GM18520 (cell line): ENCODE results near the gene AKIP1.
"Not testable (repeated sequence)": the region's sequence is repeated elsewhere in the genome, so short reads cannot be mapped to it uniquely, and the experiment has no call there.

ENCODE experiments used
- ATAC-seq: cut with Tn5 transposase; IDR thresholded peaks from one replicate; pipeline ENCODE4 v1.9.1; 2021; ENCODE audit not compliant: unreplicated experiment

AKIP1 gene, protein sequence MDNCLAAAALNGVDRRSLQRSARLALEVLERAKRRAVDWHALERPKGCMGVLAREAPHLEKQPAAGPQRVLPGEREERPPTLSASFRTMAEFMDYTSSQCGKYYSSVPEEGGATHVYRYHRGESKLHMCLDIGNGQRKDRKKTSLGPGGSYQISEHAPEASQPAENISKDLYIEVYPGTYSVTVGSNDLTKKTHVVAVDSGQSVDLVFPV

DNA sequence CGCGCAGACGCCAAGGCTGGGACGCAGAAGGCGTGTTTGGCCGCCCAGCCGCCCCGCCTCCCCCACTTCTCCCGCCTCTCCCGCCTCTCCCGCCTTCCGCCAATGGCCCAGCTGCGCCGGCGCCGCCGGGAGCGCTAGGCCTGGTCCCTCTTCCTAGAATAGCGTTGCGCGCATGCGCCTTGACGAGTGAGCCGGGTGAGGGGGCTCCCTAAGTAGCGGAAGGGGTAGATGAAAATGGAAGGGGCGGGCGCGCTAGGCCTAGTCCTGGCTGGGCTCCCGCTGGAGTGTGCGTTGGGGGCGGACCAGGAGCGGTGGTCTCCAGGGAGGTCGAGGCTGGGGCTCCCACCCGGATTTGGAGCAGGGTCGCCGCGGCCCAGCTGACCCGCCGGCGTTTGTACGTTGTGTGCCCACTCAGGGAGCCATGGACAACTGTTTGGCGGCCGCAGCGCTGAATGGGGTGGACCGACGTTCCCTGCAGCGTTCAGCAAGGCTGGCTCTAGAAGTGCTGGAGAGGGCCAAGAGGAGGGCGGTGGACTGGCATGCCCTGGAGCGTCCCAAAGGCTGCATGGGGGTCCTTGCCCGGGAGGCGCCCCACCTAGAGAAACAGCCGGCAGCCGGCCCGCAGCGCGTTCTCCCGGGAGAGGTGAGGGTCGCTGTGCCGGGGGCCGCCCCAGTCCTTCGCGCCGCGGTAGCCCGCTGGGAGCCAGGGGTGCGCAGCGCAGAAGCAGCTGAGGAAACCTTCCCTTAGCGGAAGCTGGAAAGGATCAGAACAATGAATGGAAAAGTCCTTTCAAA is at the start of gene AKIP1:
AKIP1 (plus strand) TSS at position 161 of the 795 bp plus-strand sequence; CDS start at position 422, 261 bp downstream.
- ATAC-seq: peak; percentile 63

GRCh38 chr11:8863838-8864237 is 47.2 kb upstream of the AKIP1 start:
- no peak for ATAC-seq

- no peak for ATAC-seq
Measured at GRCh38 chr11:8865304-8865703, 45.7 kb upstream of the AKIP1 start.

- ATAC-seq: no peak
Measured at GRCh38 chr11:8867035-8867434, 44.0 kb upstream of the AKIP1 start.

- ATAC-seq: no peak
Measured at GRCh38 chr11:8867931-8868631, 42.9 kb upstream of the AKIP1 start.

GRCh38 chr11:8870411-8871170 is 40.4 kb upstream of the AKIP1 start:
- ATAC-seq: no peak

DNA sequence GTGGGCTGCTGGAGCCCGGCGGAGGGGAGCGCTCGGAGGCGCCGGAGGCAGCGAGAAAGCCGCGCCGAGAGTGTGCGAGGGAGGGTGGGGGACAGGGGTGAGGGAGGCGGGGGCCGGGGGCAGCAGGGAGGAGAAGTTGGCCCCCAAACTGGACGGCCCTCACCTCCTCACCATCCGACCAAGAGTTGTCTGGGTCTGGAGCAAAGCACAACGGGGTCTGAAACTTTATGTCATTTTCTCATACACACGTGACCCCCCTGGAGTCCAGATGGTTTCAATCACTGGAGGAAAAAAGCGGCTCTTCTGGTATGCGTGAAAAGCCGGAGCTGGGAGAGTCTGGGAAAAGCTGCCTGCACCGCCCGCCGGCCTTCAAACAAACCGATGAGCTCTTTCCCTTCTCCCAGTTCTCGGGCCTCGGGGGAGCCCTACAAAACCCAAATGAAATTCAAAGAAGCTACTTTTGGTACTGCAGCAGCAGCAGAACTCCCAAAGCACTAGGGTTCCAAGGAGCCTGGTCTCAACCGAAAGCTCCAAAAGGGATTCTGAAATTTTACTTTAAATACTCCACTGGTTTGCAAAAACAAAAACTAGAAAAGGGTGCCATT is 39.7 kb upstream of the AKIP1 start:
- ATAC-seq: no peak

GRCh38 chr11:8871962-8872361 is 39.0 kb upstream of the AKIP1 start:
- ATAC-seq: no peak

DNA sequence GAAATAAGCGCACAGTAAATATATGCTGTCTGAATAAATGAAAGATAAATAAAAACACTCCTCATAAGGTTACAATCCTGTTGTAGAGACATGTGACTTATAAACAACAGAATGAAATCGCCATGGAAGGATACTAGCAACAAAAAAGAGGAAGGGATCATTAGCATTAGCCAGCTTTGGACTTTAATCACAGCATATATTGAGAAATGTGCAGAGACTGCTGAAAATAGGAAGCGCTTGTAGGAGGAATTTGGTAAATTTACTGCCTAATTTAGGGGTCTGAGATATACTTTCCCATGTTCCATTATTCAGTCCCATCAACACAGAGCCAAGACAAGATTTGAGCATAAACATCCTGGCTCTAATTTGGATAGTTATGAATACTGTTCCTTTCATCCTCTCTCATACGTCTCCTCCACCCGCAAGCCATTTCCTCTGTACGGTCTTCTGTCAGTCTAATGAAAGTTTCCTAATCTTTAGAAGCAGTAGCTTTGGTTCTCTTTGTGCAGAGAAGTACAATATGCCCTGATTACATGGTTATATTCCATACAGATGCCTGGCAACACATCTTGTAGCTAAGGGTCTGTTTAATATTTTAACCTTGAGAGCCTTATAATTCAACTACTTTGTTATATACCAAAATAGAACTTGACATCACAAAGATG is 37.1 kb upstream of the AKIP1 start:
- ATAC-seq: no peak

GRCh38 chr11:8878771-8879170 is 32.2 kb upstream of the AKIP1 start:
- no peak for ATAC-seq

- not testable (repeated sequence) for ATAC-seq
Measured at GRCh38 chr11:8881585-8881984, 29.4 kb upstream of the AKIP1 start.

DNA sequence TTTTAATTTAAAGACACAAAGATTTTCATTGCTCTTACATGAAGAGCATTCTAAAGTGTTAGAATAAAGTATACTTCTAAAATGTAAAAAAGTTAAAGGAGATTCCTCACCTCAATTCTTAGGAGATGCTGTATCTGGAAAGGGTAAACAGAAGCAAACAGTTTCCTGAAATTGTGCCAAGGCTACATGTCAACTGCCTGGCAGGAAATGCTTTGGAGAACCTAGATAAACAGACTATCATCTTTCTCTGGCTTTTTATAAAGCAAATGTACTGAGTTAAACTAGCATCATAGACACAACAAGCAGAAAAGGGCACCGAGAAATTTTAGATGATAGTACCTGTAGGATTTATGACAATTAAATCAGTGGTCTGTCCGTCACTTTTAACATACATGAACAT is 24.7 kb upstream of the AKIP1 start:
- no peak for ATAC-seq

- ATAC-seq: not testable (repeated sequence)
Measured at GRCh38 chr11:8891185-8891584, 19.8 kb upstream of the AKIP1 start.

- ATAC-seq: no peak
Measured at GRCh38 chr11:8899119-8899753, 11.8 kb upstream of the AKIP1 start.

DNA sequence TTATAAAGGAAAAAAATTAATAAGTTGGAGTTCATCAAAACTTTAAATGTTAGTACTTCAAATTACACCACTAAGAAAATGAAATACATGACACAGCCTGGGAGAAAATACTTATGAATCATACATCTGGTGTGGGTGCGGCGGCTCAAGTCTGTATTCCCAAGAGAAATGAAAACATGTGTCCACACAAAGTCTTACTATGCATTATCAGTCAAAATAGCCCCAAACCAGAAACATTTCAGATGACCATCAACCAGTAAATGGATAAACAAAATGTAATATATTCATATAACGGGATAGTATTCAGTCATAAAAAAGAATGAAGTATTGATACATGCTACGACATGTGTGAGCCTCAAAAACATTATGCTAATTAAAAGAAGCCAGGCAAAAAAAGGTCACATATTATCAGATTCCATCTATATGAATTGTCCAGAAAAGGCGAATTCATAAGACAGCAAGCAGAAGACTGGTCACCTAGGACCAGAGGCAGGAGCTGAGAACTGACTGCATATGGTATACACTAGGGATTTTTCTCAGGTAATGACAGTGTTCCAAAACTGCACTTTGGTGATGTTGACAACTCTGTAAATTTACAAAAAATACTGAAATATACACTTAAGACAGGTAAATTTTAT is 5.3 kb upstream of the AKIP1 start:
- no peak for ATAC-seq

DNA sequence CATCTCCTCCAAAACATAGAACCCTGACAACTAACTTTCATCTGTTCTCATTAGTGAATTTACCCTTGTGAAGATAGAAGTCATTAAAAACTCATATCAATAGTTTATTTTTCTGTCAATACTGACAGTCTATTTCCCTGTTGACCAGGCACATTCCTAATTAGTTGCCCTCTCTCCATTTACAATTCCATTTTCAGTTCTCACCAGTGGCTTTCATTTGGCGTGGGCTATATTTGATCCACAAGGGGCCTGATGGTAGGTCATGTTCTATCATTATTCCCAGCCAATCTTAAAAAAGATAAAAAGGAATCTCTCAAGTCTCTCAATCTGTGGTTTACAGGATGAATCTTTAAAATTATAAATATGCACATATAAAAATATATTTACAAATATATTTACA is 3.9 kb upstream of the AKIP1 start:
- ATAC-seq: no peak

DNA sequence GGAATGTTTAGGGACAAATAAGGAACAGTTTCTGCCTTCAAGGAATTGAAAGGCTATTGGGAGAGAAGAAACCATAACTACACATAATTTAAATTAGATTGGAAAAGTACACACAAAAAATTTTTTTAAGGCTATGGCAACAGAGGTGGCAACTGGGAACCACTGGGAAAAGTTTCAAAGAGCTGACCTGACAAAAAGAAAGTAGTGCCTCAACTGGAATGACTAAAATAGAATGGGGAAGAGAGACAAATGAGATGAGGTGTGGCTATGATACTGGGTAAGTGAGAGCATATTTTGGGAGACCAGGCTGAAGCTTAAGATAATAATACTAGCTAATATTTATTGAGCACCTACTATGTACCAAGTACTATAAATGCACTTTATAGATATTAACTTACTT is 2.9 kb upstream of the AKIP1 start:
- no peak for ATAC-seq

GRCh38 chr11:8910649-8911026 is 351 bp upstream of the AKIP1 start:
- ATAC-seq: no peak

DNA sequence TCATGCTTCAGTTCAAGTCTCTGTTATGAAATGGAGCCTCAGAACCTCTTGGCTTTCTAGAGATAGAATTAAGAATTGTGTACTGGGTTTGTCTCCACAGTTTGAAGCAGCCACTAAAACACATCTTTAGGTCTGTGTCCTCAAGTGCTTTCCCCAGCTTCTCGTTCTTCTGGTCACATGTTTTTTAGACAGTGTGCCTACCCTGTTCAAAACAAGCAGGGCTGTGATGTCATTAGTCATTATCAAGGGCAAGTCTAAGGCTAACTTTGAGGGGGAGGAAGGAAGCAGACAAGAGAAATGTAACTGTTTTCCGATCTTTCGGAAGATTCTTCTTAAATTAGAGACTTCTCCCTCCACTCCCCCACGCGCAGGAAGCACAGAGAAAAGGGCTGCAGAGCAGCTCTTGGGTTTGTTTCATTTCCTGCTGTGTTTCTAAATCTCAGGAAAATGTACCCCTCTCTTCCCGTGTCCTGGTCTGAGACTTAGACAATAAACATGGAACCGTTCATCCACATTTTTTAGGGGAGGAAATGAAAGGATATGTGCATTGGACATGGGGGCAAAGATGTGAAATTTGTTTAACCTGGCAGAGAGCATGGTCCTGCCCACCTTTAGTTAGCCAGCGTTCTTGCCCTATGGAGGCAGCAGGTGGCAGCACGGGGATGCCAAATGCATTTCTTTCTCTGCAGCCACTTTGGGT is 3.1 kb downstream of the AKIP1 start:
- no peak for ATAC-seq
